HepG2 (cell line): ENCODE data around the gene RARA. TPM values are rescaled to one million over a fixed set of nuclear protein-coding genes. Genes with fewer than 3 reads are reported as not detected.
A peak's percentile ranks its signal among the peaks of the same experiment; 100 is the strongest.

ENCODE experiments used
- CREB3 ChIP-seq: sonication (generic); formaldehyde crosslinking; IDR thresholded peaks from 2 replicates; pipeline ENCODE4 v1.5.0; 2020; ENCODE audit warnings: missing genetic modification reagents
- GABPA ChIP-seq, 2 experiments: IDR thresholded peaks; 2 replicates each; pipeline ENCODE4 v1.6.1; 2011 to 2016; ENCODE audit warnings: low read depth in 2 of 2, low read length in 1 of 2, missing biosample characterization in 1 of 2, missing genetic modification characterization in 1 of 2
- GABPB1 ChIP-seq: IDR thresholded peaks from 2 replicates; pipeline ENCODE4 v1.6.1; 2016; ENCODE audit warnings: mild to moderate bottlenecking, missing genetic modification reagents, moderate library complexity, missing compliant biosample characterization
- KAT8 ChIP-seq: IDR thresholded peaks from 2 replicates; pipeline ENCODE4 v1.6.1; 2016; ENCODE audit warnings: missing genetic modification reagents, missing compliant biosample characterization
- MYC ChIP-seq: sonication (generic); formaldehyde crosslinking; IDR thresholded peaks from 2 replicates; pipeline ENCODE4 v1.9.0; 2021; ENCODE audit warnings: missing genetic modification reagents, borderline replicate concordance
- NRL ChIP-seq: sonication (generic); formaldehyde crosslinking; IDR thresholded peaks from 2 replicates; pipeline ENCODE4 v1.5.0; 2020; ENCODE audit warnings: missing genetic modification reagents, mild to moderate bottlenecking, moderate library complexity, borderline replicate concordance
- PATZ1 ChIP-seq: sonication (generic); formaldehyde crosslinking; IDR thresholded peaks from 2 replicates; pipeline ENCODE4 v1.4.0; 2020; ENCODE audit warnings: missing genetic modification reagents
- RFX3 ChIP-seq: IDR thresholded peaks from 2 replicates; pipeline ENCODE4 v1.6.1; 2016; ENCODE audit warnings: missing biosample characterization, missing genetic modification reagents
- THAP11 ChIP-seq: IDR thresholded peaks from 2 replicates; pipeline ENCODE4 v1.6.1; 2016; ENCODE audit warnings: missing biosample characterization, missing genetic modification reagents
- ZMYM2 ChIP-seq: sonication (generic); formaldehyde crosslinking; IDR thresholded peaks from 2 replicates; pipeline ENCODE4 v1.8.0; 2022; ENCODE audit warnings: mild to moderate bottlenecking, missing genetic modification reagents
- ZNF18 ChIP-seq: sonication (generic); formaldehyde crosslinking; IDR thresholded peaks from 2 replicates; pipeline ENCODE4 v1.8.0; 2022; ENCODE audit warnings: mild to moderate bottlenecking, missing genetic modification reagents; ENCODE audit not compliant: insufficient replicate concordance
- ZNF235 ChIP-seq: sonication (generic); formaldehyde crosslinking; IDR thresholded peaks from 2 replicates; pipeline ENCODE4 v1.8.1; 2023; ENCODE audit warnings: mild to moderate bottlenecking, missing genetic modification reagents, borderline replicate concordance
- ZNF781 ChIP-seq: sonication (generic); formaldehyde crosslinking; IDR thresholded peaks from 2 replicates; pipeline ENCODE4 v1.5.1; 2020; ENCODE audit warnings: borderline replicate concordance, mild to moderate bottlenecking, missing genetic modification reagents; ENCODE audit errors: not compliant biosample characterization
- polyA plus RNA-seq, 8 experiments: library from polyadenylated mRNA; depleted of rRNA in 3 of 8; stranded (reverse) in 7 of 8; unstranded in 1 of 8; fragments of >200 nt; fragmentation: Illumina TruSeq in 4 of 8; extraction: Trizol in 4 of 8; gene quantifications; 2 replicates each; pipeline versions ENCODE4 v1.2.1 to v1.2.3, GENCODE V29; 2011 to 2016; ENCODE audit warnings: low read depth in 4 of 8, missing spikeins in 1 of 8, mixed read lengths in 1 of 8; ENCODE audit not compliant: insufficient read depth in 1 of 8
- total RNA-seq, 5 experiments: library from RNA; depleted of rRNA; stranded (reverse); fragments of >200 nt; fragmentation: Illumina TruSeq; extraction: Trizol; gene quantifications; 2 replicates each; pipeline ENCODE4 v1.2.3, GENCODE V29; 2016; ENCODE audit warnings: low read depth in 1 of 5
- TF ChIP-seq, protein P1 (sequence below): sonication (generic); formaldehyde crosslinking; IDR thresholded peaks from 2 replicates; pipeline ENCODE4 v1.4.0; 2020; ENCODE audit warnings: mild to moderate bottlenecking, missing genetic modification reagents
- TF ChIP-seq, protein P2 (sequence below): sonication (generic); formaldehyde crosslinking; IDR thresholded peaks from 2 replicates; pipeline ENCODE4 v1.8.1; 2023; ENCODE audit warnings: missing genetic modification reagents, mild to moderate bottlenecking, borderline replicate concordance

The RARA gene
- total and polyA plus RNA-seq, 2 of the 13 experiments (the other 11 are each of a cell fraction or from before 2014, with no cell fraction given): 6.4 to 8.6 TPM

- TF ChIP-seq GABPA (IDR thresholded peaks at IDR 0.05; ENCODE audit: low read depth, low read length): peak; percentile 62; the same call in 1 of the 2 replicates
- TF ChIP-seq GABPA (CRISPR knock-in tag; IDR thresholded peaks at IDR 0.05; ENCODE audit: low read depth): peak; percentile 92
- TF ChIP-seq GABPB1 (CRISPR knock-in tag): peak; percentile 78
- TF ChIP-seq MYC: 0 out of 2 replicates have a peak, but pooled peaks have one; percentile 11
- no peak for TF ChIP-seq ZNF235
- TF ChIP-seq, protein P1, sequence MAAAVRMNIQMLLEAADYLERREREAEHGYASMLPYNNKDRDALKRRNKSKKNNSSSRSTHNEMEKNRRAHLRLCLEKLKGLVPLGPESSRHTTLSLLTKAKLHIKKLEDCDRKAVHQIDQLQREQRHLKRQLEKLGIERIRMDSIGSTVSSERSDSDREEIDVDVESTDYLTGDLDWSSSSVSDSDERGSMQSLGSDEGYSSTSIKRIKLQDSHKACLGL (CRISPR knock-in tag): no peak
- peak; percentile 40; the same call in 1 of the 2 replicates for TF ChIP-seq THAP11 (CRISPR knock-in tag)
- TF ChIP-seq PATZ1: peak; percentile 88
- TF ChIP-seq, protein P2, sequence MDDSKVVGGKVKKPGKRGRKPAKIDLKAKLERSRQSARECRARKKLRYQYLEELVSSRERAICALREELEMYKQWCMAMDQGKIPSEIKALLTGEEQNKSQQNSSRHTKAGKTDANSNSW (CRISPR knock-in tag): no peak
- no peak for TF ChIP-seq ZNF18 (CRISPR knock-in tag)
- peak; percentile 72; the same call in 1 of the 2 replicates for TF ChIP-seq NRL
- TF ChIP-seq CREB3 (CRISPR knock-in tag): no peak
- no peak for TF ChIP-seq ZMYM2 (CRISPR knock-in tag)
- peak; percentile 77 for TF ChIP-seq RFX3 (CRISPR knock-in tag)
- no peak for TF ChIP-seq ZNF781 (CRISPR knock-in tag)
- TF ChIP-seq KAT8 (CRISPR knock-in tag): 0 out of 2 replicates have a peak, but pooled peaks have one; percentile 14
- TF ChIP-seq, all 625 proteins: peak for 20
These were observed 13.7 kb downstream of the RARA start (continued) for GRCh38 chr17:40322358-40323315.
